GM19455 (cell line): ENCODE results near the gene RMDN2.
"Not testable (repeated sequence)": the region's sequence is repeated elsewhere in the genome, so short reads cannot be mapped to it uniquely, and the experiment has no call there.

Source experiments
- ATAC-seq: cut with Tn5 transposase; IDR thresholded peaks from one replicate; pipeline ENCODE4 v1.9.1; 2021; ENCODE audit not compliant: unreplicated experiment

RMDN2 gene

DNA sequence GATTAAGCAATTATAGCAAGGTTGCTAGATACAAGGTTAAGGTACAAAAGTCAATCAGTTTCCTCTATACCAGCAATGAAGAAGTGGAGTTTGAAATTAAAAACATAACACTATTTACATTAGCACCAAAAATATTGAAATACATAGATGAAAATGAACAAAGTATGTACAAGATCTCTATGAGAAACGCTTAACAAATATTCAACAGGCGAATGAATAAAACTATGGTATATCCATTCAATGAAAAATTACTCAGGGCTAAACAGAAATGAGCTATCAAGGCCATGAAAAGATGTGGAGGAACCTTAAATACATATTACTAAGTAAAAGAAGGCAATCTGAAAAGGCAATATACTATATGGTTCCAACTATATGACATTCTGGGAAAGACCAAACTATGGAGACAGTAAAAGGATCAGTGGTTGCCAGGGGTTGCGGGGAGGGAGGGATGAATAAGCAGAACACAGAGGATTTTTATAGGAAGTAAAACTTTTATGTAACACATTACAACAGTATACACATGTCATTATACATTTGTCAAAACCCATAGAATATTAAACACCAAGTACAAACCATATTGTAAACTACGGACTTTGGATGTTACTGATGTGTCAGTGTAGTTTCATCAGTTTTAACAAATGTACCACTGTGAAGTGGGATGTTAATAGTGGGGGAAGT, 62.1 kb downstream of the RMDN2 start:
- no peak for ATAC-seq

DNA sequence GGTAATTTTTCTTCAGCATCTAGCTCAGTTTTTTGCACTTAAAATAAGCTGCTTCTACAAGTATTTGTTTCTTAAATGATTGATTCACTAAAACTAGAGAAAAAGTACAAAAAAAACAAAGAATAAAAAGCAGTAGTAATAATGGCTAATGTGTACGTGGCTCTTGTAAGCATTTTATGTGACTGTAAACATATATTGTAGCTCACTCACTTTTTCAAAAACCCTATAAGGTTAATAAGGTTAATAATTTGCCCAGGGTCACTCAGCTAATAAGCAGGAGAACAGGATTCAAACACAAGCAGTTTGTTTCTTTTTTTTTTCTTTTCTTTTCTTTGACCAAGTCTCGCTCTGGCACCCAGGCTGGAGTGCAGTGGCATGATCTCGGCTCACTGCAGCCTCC, 67.5 kb downstream of the RMDN2 start:
- no peak for ATAC-seq

DNA sequence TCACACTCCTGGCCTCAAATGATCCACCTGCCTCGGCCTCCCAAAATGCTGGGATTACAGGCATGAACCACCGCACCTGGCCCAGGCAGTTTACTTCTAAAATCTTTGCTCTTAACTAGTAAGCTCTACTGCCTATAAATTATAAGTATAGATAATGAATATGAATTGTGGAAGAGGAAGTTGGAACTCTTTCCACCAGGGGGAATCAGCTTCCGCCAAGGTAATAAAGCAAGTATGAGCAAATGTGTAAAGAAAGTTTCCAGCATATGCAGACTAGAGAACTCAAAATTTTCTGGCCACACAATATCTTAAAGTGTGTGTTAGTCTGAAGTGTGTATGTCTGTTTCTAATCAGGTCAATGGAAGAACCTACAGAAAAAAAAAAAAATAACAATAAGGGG, 68.1 kb downstream of the RMDN2 start:
- ATAC-seq, result no peak

DNA sequence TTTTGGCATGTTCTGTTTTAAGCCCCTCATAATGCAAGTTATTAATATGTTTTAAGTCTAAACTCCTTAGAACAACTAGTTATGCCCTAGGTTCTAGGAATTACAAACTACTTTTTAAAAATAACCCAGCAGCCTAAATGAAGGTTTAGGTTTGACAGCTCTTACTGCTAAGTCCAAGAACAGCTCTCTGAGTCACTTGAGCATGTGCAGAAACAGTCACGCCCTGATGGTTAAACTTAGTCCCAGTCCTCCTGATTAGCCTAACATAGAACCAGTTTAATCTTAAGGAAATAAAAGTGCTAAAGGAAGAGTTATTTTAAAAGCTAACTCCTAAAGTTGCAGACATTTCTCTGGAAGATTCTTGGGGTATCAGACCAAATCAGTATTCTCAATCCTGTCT, 72.5 kb downstream of the RMDN2 start:
- ATAC-seq, result no peak

DNA sequence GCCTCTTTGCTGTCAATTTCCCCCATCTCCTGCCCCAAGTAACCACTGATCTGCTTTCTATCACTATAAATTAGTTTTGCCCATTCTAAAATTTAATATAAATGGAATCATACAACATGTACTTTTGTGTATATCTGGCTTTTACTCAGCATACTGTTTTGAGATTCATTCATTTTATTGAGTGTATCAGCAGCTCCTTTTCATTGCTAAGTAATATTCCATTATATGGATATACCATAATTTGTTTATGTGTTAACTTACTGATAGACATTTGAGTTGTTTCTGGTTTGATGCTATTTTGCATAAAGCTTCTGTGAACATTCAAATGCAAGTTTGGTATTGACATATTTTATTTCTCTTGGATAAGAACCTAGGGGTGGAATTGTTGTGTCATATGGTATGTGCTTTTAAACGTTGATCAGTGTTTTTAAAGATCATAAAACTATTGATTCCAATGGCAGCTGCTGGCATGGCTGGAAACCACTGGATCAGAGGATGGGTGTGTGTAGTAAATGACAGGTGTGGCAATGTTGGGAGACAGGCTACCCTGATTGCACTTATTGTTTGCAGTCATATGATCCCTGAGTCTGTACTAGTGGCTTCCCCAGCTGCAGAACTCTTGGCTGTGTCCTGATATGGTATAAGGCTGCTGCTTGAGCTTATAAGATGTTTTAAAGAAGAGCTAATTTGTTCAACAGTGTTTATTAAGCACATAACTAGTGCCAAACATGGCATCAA, 75.6 kb downstream of the RMDN2 start:
- ATAC-seq, result no peak

DNA sequence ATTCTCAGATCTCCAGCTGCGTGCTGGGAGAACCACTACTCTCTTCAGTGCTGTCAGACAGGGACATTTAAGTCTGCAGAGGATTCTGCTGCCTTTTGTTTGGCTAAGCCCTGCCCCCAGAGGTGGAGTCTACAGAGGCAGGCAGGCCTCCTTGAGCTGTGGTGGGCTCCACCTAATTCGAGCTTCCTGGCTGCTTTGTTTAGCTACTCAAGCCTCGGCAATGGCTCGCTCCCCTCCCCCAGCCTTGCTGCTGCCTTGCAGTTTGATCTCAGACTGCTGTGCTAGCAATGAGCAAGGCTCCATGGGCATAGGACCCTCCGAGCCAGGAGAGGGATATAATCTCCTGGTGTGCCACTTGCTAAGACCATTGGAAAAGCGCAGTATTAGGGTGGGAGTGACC, 85.1 kb downstream of the RMDN2 start:
- not testable (repeated sequence) for ATAC-seq

DNA sequence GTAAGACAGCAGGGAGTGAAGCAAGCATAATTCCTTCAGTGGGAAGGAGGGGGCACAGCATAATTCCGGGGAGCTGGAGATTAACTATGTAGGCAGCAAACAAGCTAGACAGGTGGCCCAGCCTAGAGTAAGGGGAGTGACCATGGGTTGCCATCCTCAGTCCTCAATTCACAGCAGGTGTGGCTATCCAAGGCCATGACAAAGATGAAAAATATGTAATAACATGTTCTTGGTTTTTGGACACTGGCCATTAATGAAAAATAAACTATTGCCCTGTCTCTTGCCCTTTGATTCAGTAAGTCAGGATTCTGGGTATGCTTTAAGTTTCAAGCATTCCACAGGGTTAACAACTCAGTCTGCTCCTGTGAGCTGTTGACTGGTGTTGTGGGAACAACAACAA, 85.9 kb downstream of the RMDN2 start:
- ATAC-seq, result no peak

DNA sequence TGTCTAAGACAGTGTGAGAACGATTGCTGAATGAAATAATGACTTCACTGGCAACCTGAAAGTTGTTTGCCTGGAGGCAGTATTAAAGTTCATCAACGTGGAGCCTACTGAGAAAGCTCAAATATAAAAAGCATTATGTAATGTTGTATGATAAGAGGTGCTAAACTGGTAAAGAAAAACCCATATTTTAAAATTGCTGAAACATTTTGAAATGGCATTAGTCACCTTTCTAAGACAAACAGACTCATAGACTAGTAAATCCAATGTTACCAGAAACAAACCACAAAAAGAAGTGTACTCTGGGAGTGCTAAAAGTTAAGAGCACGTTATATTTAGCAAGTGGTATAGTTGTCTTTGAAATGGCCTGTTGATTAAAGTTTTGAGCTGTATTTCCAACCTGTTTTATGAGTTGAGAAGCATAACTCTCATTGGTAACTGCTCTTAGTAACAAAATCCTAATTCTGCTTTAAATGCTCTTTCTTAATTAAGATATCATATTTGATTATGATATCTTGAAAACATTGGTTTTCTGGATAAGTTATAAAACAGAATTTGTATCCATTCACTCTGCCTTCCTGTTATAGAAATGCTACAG, 88.2 kb downstream of the RMDN2 start:
- no peak for ATAC-seq

DNA sequence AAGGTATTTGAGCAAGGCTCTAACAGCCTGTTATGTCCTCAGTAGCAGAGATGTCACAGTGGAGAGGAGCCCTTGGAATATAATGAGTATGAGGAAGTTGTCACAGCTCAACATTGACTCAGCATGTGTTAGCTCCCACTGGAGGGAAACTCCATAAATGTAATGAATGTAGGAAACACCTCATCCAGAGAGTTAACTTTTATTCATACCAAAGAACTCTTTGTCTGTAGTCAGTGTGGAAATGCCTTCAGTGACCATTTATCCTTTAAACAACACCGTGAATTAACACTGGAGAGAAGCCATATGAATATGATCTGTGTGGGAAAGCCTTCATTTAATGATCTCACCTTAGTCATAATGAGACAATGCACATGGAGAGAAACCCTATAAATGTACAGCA, 91.1 kb downstream of the RMDN2 start:
- ATAC-seq, result no peak

DNA sequence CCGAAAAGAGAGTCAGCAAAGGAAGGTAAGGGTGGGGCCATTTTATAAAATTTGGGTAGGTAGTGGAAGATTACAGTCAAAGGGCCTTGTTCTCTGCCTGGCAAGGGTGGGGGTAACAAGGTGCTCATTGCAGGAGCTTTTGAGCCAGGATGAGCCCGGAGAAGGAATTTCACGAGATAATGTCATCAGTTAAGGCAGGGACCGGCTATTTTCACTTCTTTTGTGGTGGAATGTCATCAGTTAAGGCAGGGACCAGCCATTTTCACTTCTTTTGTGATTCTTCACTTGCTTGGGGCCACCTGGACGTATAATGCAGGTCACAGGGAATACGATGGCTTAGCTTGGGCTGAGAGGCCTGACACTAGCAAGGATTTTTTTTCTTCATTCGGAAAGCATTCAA, 92.7 kb downstream of the RMDN2 start:
- ATAC-seq, result no peak

DNA sequence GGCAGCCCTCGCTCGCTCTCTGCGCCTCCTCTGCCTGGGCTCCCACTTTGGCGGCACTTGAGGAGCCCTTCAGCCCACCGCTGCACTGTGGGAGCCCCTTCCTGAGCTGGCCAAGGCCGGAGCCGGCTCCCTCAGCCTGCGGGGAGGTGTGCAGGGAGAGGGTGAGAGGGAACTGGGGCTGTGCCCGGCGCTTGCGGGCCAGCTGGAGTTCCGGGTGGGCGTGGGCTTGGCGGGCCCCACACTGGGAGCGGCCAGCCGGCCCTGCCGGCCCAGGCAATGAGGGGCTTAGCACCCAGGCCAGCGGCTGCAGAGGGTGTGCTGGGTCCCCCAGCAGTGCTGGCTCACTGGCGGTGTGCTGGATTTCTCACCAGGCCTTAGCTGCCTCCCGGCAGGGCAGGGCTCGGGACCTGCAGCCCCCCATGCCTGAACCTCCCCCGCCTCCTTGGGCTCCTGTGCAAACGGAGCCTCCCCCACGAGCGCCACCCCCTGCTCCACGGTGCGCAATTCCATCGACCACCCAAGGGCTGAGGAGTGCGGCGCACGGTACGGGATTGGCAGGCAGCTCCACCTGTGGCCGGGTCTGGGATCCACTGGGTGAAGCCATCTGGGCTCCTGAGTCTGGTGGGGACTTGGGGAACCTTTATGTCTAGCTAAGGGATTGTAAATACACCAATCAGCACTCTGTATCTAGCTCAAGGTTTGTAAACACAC, 95.4 kb downstream of the RMDN2 start:
- ATAC-seq, result not testable (repeated sequence)

DNA sequence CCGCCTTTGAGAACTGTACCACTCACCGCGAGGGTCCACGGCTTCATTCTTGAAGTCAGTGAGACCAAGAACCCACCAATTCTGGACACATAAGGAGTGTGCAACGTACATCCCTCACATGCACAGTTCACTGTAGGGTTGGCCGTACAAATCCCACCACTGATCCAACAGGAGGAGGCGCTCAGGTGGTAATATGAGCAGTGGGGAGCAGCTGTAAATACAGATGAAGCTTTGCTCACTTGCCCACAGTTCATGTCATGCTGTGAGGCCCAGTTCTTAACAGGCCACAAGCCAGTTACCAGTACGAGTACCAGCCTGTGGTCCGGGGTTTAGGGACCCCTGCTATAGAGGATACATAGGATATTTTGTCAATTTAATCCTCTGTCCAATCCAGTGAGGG, 96.5 kb downstream of the RMDN2 start:
- no peak for ATAC-seq

DNA sequence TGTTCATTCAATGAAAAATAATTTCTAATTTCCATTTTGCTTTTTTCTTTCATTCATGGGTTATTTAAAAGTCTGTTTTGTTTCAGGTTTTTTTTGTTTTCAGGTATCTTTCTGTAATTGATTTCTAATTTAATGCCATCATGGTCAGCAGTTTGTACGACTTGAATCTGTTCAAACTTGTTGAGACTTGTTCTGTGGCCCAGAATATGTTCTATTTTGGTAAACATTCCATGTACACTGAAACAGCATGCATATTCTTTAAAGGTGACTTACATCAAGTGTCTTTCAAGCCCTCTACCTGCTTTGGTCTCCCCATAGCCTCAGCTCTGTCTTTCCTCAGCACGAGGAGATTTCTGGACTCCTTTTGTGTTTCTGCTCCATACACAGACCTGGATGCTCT, 101.8 kb downstream of the RMDN2 start:
- ATAC-seq, result no peak

DNA sequence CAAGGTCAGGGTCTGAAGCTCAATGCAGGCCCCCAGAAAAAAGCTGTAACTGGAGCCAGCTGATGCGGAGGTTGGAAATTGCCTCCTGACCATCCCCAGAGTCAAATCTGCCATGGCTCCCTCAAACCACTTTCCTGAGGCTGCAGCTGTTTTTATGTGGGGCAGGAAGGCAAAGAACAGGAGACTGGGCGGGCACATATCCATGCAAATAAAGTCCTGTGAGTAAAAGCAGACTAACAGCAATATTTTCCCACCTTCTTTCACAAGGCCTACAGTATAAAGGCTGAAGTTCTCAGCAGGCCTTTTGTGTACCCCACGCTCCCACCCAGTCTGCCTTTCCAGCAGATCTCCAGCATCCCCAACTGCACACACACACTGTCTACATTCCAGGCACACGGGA, 103.7 kb downstream of the RMDN2 start:
- no peak for ATAC-seq

DNA sequence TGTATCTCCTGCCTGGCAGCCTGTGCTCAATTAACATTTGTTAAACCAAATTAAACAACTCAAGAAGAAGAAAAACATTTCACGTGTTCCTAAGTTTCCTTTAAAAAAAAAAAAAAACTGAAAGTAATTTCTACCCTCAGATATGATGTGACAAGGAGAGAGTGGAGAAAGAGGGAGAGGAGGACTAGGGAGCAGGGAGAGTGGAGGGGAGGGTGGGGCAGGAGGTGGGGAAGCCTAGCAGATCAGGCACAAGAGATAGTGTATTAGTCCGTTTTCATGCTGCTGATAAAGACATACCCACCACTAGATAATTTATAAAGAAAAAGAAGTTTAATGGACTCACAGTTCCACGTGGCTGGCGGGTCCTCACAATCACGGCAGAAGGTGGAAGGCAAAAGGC, 104.4 kb downstream of the RMDN2 start:
- no peak for ATAC-seq

DNA sequence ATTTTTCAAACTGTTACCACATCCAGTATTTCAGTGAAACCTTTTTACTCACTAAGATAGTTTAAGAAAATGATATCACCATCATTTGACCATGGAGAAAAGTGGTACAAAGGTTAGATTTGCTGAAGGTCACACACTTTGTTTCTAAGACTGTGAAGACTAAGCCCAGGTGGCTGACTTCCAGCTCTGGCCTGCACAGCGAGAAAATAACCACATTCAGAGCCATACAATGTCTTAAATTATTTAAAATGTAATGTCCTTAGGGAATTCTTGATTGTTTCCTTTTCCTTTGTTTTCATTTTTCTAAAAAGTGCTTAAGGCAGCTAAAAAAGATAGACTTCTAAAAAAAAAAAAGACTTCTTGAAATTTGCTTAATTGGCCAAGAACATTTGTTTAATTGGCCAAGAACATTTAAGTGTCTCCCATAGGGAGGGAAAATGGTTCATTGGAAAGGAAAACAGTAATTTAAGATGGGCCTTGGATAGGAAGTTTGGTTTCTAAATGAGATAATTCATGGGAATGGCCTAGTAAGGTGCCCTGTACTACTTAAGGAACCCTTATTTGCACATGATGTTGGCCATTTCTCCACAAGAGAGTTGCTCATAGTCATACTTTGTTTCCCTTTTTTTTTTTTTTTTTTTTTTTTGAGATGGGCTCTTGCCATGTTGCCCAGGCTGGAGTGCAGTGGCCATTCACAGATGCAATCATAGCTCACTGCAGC, 105.7 kb downstream of the RMDN2 start:
- ATAC-seq, result no peak

DNA sequence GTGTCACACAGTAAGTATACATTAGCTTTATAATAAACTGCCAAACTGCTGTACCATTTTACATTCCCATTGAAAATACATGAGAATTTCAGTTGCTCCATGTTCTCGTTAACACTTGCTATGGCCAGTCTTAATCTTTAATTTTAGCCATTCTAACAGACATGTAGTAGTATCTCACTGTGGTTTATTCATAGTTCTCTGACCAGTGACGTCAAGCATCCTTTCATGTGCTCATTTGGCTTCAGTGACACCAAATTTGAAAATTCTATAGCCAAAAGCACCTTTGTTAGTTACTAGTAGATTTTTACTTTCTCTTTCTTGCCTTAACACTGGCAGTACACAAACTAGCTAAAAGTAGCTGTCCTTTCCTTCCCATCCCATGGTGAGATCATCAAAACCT, 107.9 kb downstream of the RMDN2 start:
- no peak for ATAC-seq

DNA sequence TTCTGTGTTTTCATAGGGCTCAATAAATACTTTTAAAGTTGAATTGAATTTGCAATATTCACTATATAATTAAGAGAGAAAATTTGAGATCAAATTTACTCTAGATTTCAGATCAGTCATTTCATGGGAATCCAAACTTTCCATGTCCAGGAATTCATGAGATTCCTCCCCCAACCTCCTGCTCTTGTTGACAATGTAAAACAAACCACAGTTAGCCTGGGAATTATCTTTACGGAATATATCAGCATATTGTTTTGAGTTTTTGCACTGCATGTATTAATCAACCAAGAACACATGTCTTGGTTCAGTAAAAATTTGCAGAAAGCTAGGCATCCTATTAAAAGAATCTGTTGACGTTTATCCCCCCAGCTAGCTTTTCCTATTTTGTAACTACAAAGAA, 108.6 kb downstream of the RMDN2 start:
- ATAC-seq, result no peak

DNA sequence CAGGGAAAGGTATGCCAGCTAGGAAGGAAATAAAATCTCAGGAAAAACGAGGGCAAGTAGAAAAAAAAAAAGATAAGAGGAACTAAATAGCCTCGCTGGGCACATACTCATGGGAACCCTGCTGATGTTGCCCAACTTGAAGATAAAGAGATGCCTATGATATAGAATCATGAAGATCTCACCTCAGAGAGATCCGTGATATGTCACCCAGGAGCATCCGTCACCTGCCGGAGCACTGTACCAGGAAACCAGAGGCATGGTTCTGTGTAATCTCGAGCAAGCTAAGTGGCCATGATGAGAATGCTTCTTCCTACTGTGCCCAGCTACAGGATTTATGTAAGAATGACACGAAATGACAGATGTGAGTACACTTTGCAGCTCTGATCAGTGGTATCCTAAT, 110.9 kb downstream of the RMDN2 start:
- no peak for ATAC-seq

DNA sequence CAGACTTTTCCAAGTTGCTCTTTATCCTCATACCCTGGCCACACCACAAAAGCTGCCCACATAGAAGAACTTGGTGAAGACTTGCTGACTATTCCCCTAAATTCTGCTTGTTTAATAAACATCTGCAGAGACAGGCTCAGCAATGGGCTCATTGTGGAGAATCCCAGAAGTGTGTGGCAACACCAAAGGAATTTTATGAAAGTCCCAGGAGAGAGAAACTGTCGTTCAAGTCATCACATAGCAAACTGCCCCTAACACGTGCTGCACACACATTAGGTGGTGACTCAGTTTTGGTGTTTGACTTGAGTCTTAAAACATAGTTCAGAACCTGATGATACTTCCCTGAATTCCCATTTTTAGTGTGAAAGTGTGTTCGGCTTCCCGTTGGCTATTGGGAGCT, 112.2 kb downstream of the RMDN2 start:
- ATAC-seq, result no peak
